HAP-1 (cell line): ENCODE measurements around the gene PPFIBP2.

Experiments
- DNase-seq, 2 experiments: peaks; one replicate each; pipeline ENCODE4 v3.0.0-alpha.2; 2016 to 2020; ENCODE audit warnings: low spot score in 2 of 2
- H3K27me3 ChIP-seq: fragments of 250-450 bp; sonication (Bioruptor Pico); 2 replicates; pipeline ENCODE4 v1.5.1; 2020; ENCODE audit warnings: low read depth, mild to moderate bottlenecking, moderate library complexity
- H3K36me3 ChIP-seq: fragments of 250-450 bp; sonication (Bioruptor Pico); replicated peaks from 2 replicates; pipeline ENCODE4 v1.5.1; 2020; ENCODE audit warnings: mild to moderate bottlenecking
- H3K4me1 ChIP-seq: fragments of 250-450 bp; sonication (Bioruptor Pico); 2 replicates; pipeline ENCODE4 v1.5.1; 2020; ENCODE audit warnings: mild to moderate bottlenecking
- H3K4me3 ChIP-seq: fragments of 250-450 bp; sonication (Bioruptor Pico); 2 replicates; pipeline ENCODE4 v1.5.1; 2020; ENCODE audit warnings: mild to moderate bottlenecking, moderate library complexity
- H3K9me3 ChIP-seq: fragments of 250-450 bp; sonication (Bioruptor Pico); 2 replicates; pipeline ENCODE4 v1.5.1; 2020; ENCODE audit warnings: mild to moderate bottlenecking, moderate library complexity
- in situ Hi-C: fragments of 300-500 bp; cut with MboI; formaldehyde crosslinking; loops from 3 replicates; pipeline ENCODE4 v1.14.3; 2020; ENCODE audit warnings: low sequenced_read_pairs, inconsistent platforms, mixed read lengths

The PPFIBP2 gene

DNA sequence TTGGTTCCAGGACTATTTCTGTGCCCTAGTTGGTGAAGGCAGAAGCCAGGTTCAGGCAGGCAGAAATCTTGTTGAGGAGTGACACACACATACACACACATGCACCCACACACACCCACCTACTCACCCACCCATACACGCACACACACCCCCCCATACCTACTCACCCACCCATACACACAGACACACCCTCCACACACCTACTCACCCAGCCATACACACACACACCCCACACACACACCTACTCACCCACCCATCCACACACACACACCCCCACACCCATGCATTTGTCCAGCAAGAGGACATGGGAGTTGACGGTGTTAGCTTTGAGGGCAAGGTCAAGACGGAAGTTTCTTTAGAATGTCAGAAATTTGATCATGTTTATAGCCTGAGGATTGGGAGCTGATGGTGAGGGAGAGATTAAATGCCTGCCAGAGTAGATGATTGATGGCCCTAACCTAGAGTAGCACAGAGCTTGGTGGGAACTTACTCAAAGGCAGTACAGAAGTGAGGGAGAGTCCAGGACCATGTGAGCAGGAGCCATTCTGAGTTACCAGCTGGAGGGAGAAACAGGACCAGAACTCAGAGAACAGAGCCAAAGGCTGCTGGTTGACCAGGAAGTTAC is 90.6 kb downstream of the PPFIBP2 start:
- H3K27me3 ChIP-seq = no peaks in the 10 kb centered on the region
- in situ Hi-C loops = no loop called here

DNA sequence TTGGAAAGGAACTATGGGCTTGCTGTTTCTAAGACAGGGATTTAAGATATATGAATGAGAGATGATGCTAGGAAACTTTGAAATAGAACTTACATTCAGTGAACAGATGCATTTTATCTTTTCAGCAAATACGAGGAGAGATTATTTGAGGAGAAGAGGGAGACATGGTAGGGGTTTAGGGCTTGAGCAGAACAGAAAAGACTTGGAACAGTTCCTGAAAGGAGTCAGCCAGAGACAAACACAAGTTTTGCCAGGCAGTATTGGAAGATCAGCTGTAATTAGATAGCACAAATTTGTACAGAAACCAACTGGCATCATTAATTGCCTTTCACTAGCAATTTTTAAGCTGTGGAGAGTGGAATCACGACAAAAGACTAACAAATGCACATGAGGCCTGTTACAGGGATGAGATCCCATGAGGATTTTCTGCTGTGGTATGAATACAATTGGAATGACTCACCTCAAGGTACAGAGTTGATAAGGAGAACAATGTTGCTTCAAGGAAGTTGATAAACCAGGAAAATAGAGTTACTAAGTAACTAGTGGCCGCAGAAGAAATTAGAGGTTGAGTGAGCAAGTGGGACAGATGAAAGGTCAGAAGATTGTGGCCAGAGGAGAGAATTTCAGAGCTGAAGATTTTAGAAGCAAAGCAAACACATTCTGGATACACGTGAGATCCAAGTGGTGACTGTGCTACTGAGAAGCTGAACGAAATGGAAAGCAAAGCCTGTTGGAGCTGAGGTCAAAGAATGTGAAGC is 91.6 kb downstream of the PPFIBP2 start:
- H3K4me1 ChIP-seq = peaks cover 28% of the 10 kb centered on the region

More for the DNA sequence above, 90.6 kb downstream of the PPFIBP2 start:
- DNase-seq = no peak
- Histone ChIP-seq H3K36me3 (no peaks in the 10 kb centered on the region; the same call in 1 of the 2 replicates), H3K4me3 (no peak overlapping the region), H3K9me3 (no peaks in the 10 kb centered on the region), H3K4me1 (peaks cover 33% of the 10 kb centered on the region)

DNA sequence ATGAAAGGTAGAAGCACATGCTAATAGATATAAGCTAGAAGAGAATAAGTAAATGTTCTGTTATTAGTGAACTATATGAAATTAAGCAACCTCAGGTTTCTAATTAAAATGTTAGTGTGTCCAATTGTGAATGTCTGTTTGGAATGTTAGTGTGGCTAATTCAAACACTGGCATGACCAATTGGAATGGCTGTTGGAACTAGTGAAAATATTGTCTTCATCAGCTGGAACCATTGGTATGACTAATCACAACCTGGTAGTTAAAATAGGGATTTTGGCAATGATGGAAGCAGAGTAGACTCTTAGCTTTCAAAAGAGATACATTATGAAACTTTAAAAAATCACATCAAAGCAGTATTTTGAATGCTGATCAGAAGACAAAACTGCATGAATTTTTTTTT is 92.7 kb downstream of the PPFIBP2 start:
- H3K27me3 ChIP-seq = no peaks in the 10 kb centered on the region
- no peaks in the 10 kb centered on the region; the same call in 1 of the 2 replicates for H3K36me3 ChIP-seq
- DNase-seq = no peak
- no peak overlapping the region for H3K4me3 ChIP-seq
- in situ Hi-C loops = no loop called here
- peaks cover 32% of the 10 kb centered on the region for H3K4me1 ChIP-seq
- H3K9me3 ChIP-seq = no peaks in the 10 kb centered on the region

More for the DNA sequence above, 91.6 kb downstream of the PPFIBP2 start:
- Histone ChIP-seq H3K36me3 (no peaks in the 10 kb centered on the region; the same call in 1 of the 2 replicates), H3K9me3 (no peaks in the 10 kb centered on the region), H3K27me3 (no peaks in the 10 kb centered on the region), H3K4me3 (no peak overlapping the region)
- DNase-seq = no peak
- in situ Hi-C loops = no loop called here

DNA sequence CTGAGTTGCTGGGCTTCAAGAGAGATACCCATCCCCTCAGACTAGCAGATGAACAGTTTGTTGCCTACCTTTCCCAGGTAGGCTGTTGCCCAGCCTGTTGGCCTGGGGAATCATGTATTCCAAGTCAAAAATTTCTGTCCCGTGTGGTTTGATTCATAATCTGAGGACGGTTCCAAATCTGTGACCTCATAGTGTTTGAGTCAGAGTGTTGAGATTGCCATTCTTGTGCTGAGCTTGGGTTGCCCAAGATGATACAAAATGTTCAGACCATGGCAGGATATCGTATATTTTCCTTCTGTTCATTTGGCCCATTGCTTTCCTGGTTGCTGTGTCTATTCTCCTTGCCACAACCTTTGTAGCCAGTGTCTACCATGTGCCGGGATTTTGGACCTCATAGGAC is 95.2 kb downstream of the PPFIBP2 start:
- H3K4me1 ChIP-seq = peaks cover 42% of the 10 kb centered on the region
- H3K9me3 ChIP-seq = no peaks in the 10 kb centered on the region
- H3K36me3 ChIP-seq = no peaks in the 10 kb centered on the region
- in situ Hi-C loops = no loop called here
- no peak overlapping the region for H3K4me3 ChIP-seq
- no peaks in the 10 kb centered on the region for H3K27me3 ChIP-seq
- DNase-seq = no peak

DNA sequence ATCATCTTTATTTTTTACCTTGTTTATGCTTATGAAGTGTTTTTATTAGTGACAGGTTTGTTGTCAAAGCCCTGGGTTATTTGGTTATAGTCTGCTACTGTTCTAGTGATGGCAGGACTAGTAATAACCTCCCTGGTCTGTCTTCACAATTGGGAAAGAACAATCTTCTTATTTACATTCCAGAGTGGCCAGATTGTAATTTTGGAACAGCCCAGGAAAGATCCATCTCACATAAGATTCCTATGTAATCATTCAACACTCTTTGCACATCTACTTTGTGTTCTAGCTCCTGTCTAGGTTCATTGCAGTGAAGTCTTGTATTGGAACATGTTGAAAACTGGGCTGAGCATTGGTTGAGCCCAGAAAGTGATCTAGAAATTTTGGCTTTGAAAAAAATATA is 95.7 kb downstream of the PPFIBP2 start:
- no peaks in the 10 kb centered on the region for H3K27me3 ChIP-seq
- in situ Hi-C loops = no loop called here
- no peaks in the 10 kb centered on the region for H3K36me3 ChIP-seq
- no peaks in the 10 kb centered on the region for H3K9me3 ChIP-seq
- H3K4me1 ChIP-seq = peaks cover 42% of the 10 kb centered on the region
- no peak overlapping the region for H3K4me3 ChIP-seq
- no peak for DNase-seq

DNA sequence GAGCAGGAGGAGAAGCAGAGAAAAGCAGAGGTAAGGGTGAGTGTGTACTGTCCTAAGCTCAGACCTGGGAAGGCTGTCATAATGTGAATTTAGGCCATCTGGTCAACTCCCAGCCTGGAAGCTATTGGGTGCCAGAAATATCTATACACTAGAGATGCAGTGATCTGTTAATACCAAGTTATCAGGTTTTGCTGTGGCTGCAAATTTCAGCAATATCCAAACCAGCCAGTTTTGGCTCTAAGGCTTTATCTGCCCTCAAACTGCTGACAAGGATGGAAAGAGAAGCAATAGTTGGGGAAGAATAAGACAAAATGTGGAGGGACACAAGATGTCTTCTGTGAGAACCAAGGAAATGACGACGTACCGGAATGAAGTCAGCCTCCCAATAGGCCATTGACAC is 96.6 kb downstream of the PPFIBP2 start:
- no peak for DNase-seq
- H3K4me1 ChIP-seq = peaks cover 36% of the 10 kb centered on the region
- H3K36me3 ChIP-seq = no peaks in the 10 kb centered on the region
- in situ Hi-C loops = no loop called here
- no peak overlapping the region for H3K4me3 ChIP-seq
- H3K9me3 ChIP-seq = no peaks in the 10 kb centered on the region
- H3K27me3 ChIP-seq = no peaks in the 10 kb centered on the region

DNA sequence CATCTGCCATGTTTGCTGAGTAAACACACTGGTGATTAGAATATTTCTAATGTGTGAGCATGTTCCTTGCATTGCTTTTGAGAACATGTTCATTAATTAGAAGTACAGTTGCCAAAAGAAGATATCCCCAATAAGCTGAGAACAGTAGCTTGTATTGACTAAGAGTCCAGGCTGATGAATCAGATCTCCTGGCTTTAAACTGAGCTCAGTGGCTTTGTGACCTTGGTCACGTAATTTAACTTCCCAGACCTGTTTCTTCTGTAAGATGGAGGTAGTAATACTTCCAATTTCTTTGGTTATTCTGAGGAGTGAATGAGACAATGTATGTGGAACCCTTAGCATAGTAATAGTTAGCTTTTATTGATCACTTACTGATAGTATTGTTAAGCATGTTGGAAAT is 97.6 kb downstream of the PPFIBP2 start:
- Histone ChIP-seq H3K9me3 (no peaks in the 10 kb centered on the region), H3K27me3 (no peaks in the 10 kb centered on the region), H3K4me3 (no peak overlapping the region), H3K36me3 (no peaks in the 10 kb centered on the region), H3K4me1 (peaks cover 33% of the 10 kb centered on the region)
- in situ Hi-C loops = no loop called here
- no peak for DNase-seq

DNA sequence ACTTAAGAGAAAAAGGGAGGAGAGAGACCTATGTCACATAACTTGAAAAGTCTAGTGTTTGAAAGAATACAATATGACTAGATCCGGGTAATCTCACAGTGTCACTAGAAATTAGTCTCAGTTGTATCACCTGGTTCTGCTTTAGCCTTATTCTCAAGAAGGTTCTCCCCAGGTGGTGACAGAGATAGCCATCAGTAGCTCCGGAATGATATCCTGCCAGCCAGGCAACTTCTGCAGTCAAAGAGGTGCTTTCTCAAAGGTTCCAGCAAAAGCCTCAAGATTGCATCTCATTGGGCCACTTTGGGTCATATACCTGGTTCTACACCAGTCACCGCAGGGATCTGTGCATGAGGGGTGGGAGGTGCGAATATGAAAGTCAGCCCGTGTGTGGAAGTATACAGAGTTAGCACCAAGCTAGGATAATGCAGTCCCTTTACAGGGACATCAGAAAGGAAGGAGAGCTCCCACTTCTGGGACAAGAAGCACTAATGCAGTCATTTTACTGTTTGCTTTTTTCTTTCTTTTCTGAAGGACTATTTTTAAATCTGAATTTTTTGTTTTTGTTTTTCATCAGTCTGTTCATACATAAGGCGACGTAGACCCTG is 98.4 kb downstream of the PPFIBP2 start:
- H3K36me3 ChIP-seq = no peaks in the 10 kb centered on the region
- H3K27me3 ChIP-seq = no peaks in the 10 kb centered on the region
- peak in 1 of 2 experiments; percentile 47 for DNase-seq
- no peak overlapping the region for H3K4me3 ChIP-seq
- in situ Hi-C loops = no loop called here
- H3K4me1 ChIP-seq = peaks cover 33% of the 10 kb centered on the region
- H3K9me3 ChIP-seq = no peaks in the 10 kb centered on the region

DNA sequence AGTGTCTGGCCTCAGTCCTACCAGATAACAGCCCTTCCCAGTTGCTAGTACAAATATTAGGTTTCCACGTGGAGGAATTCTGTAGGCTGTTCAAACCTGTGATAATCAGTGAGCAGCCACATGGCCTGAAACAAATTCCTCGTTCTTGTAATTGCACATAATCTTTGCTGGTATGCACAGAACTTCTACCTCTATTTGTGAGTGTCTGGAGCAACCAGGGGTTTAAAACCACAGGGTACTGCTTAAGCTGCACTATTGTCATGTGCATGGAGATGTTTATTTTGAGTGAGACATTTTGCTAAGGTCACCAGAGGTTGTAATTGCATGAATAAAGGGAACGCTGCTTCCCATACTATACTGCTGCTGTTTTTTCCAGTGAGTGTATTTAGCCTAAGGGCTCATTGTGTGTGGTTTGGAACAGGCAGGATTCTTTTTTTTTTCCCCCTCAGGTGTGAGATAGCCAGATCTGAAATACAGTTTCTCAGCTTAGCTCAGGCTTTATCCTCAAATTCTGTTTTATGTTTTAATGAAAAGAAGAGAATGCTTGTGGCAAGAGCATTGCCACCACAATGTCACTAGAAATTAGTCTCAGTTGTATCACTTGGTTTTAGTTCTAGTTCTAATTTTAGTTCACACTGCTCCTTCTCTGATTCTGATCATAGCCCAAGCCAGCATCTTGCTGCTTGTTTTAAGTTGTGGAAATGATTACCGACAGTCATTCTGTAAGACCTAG is 99.0 kb downstream of the PPFIBP2 start:
- Histone ChIP-seq H3K27me3 (no peaks in the 10 kb centered on the region), H3K4me1 (peaks cover 33% of the 10 kb centered on the region), H3K9me3 (no peaks in the 10 kb centered on the region), H3K36me3 (no peaks in the 10 kb centered on the region), H3K4me3 (no peak overlapping the region)
- in situ Hi-C loops = no loop called here
- DNase-seq = peak; percentile 79 to 100

DNA sequence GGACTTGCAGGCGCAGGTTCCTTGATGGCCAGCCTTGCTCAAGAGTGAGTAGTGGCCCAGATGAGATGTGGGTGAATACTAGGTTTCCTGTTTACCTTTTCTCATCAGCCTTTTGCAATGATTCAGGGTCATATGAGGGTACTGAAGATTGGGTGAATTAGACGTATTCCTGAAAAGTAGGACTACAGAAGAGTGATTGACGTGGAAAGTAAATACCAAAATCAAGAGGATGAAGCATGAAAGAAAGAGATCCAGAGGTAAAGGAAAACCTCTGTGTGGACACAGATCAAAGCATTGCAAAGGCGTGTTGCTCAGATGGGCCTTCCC is 99.6 kb downstream of the PPFIBP2 start:
- Histone ChIP-seq H3K9me3 (no peaks in the 10 kb centered on the region), H3K4me1 (peaks cover 33% of the 10 kb centered on the region), H3K27me3 (no peaks in the 10 kb centered on the region), H3K36me3 (no peaks in the 10 kb centered on the region), H3K4me3 (no peak overlapping the region)
- in situ Hi-C loops = no loop called here
- DNase-seq = peak in 1 of 2 experiments; percentile 31

DNA sequence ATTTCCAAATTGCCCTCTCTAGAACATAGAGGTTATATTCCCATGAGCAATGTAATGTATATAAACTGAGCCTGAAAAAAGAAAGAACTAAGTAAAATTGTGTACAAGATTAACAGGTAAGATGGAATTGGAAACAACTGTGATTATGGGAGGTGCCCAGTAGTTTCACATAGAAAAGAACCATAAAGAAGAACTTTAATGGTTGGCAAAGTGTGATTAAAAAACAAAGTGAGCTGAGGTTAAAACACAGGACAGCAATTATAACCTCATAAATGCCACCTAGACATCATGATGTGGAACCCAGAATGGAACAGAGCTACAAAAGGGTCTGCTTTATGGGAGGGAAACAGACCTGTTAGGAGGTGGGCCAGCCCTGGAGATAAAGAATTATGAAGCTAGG is 100.9 kb downstream of the PPFIBP2 start:
- in situ Hi-C loops = no loop called here
- Histone ChIP-seq H3K4me3 (no peak overlapping the region), H3K27me3 (no peaks in the 10 kb centered on the region), H3K9me3 (no peaks in the 10 kb centered on the region), H3K4me1 (peaks cover 33% of the 10 kb centered on the region), H3K36me3 (no peaks in the 10 kb centered on the region)
- no peak for DNase-seq

DNA sequence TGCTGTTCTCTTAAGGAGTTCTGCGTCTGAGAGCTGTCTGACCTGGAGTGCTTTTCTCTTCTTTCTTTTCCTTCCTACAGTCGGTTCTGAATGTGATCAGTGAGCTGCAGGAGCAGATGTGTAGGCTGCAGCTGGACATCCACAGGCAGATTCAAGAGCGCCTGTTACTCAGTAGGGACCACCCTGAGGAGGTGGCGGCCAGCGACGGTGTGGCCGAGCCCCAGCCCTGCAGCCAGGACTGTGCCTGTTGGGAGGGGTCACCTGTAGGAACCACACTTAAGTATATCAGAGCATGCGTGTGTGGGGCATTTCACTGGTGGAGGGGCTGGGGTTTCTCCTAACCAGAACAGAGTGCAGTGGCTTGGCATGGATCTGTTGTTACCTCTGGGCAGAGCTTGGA is 103.2 kb downstream of the PPFIBP2 start:
- H3K27me3 ChIP-seq = no peaks in the 10 kb centered on the region
- H3K9me3 ChIP-seq = no peaks in the 10 kb centered on the region
- no peaks in the 10 kb centered on the region for H3K36me3 ChIP-seq
- H3K4me3 ChIP-seq = no peak overlapping the region
- in situ Hi-C loops = no loop called here
- DNase-seq = no peak
- peaks cover 26% of the 10 kb centered on the region for H3K4me1 ChIP-seq

DNA sequence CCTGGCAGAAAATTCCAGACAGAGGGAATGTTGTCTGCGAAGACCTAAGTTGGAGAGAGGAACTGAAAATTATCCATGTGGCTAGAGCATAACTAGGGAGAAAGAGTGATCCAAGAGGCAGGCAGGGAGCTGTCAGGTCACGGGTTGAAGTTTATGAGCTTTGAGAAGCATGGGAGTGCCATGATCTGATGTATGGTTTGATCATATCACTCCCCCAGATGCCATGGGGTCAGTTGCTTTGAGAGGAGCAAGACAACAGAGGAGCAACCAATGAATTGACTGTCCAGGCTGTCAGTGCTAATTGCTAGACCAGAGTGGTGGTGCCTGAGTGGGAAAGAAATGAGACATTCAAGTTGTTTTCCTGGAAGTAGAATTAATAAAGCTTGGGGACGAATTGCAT is 105.5 kb downstream of the PPFIBP2 start:
- Histone ChIP-seq H3K4me1 (peaks cover 7% of the 10 kb centered on the region), H3K36me3 (no peaks in the 10 kb centered on the region), H3K9me3 (no peaks in the 10 kb centered on the region), H3K27me3 (no peaks in the 10 kb centered on the region), H3K4me3 (no peak overlapping the region)
- in situ Hi-C loops = no loop called here
- no peak for DNase-seq

DNA sequence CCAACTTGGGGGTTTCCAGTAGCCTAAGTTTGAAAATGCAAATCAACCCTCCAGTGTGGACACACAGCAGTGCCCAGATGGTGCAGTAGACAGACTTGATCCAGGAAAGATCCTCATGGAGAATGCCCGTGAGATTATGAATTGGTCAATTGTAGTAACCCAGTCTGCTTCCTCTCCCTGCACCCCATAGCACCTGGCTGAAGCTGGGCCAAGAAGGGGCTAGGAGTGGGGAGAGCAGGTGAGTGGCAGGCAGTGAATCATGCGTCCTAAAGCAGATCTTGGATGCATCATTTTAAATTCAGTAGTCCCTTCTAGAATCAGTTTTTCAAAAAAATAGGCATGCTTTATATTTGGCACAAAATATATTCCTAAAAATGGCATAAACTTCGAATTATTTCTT is 107.3 kb downstream of the PPFIBP2 start:
- Histone ChIP-seq H3K4me1 (peaks cover 6% of the 10 kb centered on the region), H3K9me3 (no peaks in the 10 kb centered on the region), H3K36me3 (no peaks in the 10 kb centered on the region), H3K27me3 (no peaks in the 10 kb centered on the region), H3K4me3 (no peak overlapping the region)
- in situ Hi-C loops = no loop called here
- DNase-seq = no peak
